Nephron progenitor cell (in vitro differentiated cells): ENCODE data around the gene BPIFB4.

ENCODE experiments used
- DNase-seq: peaks from one replicate; pipeline ENCODE4 v3.0.0; 2021
- H3K27ac Mint-ChIP-seq: 2 replicates; pipeline ENCODE4 v1.8.0; 2021; ENCODE audit warnings: mild to moderate bottlenecking, moderate library complexity, mixed read lengths
- H3K27me3 Mint-ChIP-seq: 2 replicates; pipeline ENCODE4 v1.8.0; 2021; ENCODE audit warnings: mild to moderate bottlenecking, low read depth, mixed read lengths; ENCODE audit not compliant: poor library complexity
- H3K36me3 Mint-ChIP-seq: 2 replicates; pipeline ENCODE4 v1.8.0; 2021; ENCODE audit warnings: low read depth, mixed read lengths
- H3K4me1 Mint-ChIP-seq: 2 replicates; pipeline ENCODE4 v1.8.0; 2021; ENCODE audit warnings: mixed read lengths
- H3K4me3 Mint-ChIP-seq: 2 replicates; pipeline ENCODE4 v1.8.0; 2021; ENCODE audit warnings: mild to moderate bottlenecking, moderate library complexity, mixed read lengths
- H3K9me3 Mint-ChIP-seq: 2 replicates; pipeline ENCODE4 v1.8.0; 2021; ENCODE audit warnings: mild to moderate bottlenecking, moderate library complexity, mixed read lengths
- TF ChIP-seq, protein P1 (sequence below): fragments of 200-600 bp; sonication (generic); IDR thresholded peaks from 2 replicates; pipeline ENCODE4 v1.5.0; 2021; ENCODE audit warnings: antibody characterized with exemption

BPIFB4 gene

DNA sequence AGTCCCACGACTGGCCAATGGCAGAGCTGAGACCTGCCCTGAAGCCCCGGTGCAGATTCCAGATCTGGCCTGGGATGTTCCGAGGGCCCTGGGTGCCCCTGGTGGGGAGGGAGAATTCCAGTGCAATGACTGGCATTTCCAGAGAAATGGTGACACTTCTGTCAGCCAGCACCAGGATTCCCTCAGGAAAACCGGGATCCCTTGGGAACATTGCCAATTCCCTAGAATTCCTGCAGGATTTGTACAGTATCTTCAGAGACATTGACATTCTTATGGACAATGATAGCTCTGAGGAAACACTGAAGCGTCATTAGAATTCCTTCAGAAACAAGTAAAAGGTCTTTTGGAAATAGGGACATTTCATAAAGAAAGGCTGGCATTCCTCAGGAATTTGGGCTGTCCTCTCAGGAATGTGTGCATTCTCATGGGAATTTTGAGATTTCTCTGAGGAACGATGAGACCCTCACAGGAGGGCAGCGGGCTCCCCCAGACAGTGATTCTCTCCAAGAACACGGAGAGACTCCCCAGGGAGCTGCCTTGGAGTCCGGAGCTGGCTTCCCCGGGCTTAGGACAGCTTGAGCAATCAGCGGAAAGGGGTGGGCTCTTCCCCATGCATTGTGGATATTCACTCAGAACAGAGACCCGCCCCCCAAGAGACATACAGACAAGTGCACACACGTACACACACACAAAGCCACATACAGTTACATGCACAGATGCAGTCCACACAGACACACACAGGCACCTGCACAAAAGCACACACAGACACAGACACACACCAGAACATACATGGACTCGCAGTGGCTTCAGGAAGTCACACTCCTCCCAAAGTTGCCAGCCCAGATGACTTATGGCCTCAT, 53.3 kb downstream of the BPIFB4 start:
- Mint-ChIP-seq H3K9me3 (peaks cover 4% of the 10 kb centered on the region), H3K36me3 (no peaks in the 10 kb centered on the region), H3K27me3 (peaks cover 20% of the 10 kb centered on the region), H3K4me1 (peaks cover 6% of the 10 kb centered on the region), H3K27ac (no peak overlapping the region), H3K4me3 (no peak overlapping the region)
- DNase-seq, result peak; percentile 20
- TF ChIP-seq, protein P1, sequence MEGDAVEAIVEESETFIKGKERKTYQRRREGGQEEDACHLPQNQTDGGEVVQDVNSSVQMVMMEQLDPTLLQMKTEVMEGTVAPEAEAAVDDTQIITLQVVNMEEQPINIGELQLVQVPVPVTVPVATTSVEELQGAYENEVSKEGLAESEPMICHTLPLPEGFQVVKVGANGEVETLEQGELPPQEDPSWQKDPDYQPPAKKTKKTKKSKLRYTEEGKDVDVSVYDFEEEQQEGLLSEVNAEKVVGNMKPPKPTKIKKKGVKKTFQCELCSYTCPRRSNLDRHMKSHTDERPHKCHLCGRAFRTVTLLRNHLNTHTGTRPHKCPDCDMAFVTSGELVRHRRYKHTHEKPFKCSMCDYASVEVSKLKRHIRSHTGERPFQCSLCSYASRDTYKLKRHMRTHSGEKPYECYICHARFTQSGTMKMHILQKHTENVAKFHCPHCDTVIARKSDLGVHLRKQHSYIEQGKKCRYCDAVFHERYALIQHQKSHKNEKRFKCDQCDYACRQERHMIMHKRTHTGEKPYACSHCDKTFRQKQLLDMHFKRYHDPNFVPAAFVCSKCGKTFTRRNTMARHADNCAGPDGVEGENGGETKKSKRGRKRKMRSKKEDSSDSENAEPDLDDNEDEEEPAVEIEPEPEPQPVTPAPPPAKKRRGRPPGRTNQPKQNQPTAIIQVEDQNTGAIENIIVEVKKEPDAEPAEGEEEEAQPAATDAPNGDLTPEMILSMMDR, result no peak

DNA sequence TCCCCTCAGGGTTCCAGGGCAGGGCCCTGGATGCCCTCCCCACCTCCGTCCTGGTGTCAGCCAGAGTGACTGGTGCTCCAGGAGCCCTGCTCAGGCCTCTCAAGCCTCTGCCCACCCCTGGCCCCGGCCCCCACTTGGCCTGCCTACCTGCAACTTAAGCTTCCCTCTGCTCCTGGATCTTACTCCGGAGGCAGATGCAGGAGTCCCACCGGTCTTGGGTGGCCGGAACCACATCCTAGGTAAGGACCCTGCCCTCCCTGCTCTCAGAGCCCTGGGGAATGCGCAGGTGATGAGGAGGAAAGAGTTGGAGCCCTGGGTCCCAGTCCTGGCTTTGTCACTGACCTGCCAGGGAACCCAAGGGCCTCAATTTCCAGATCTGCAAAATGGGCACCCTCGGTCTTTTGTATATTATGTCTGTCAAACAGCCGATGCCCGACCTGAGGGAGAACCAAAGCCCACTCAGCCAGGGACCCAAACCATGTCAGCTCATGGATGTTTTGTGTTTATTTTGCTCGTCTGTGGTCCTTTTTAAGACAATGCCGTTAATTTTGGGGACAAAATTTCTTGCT, 54.0 kb downstream of the BPIFB4 start:
- H3K9me3 Mint-ChIP-seq, result peaks cover 4% of the 10 kb centered on the region
- no peak overlapping the region for H3K4me3 Mint-ChIP-seq
- H3K27me3 Mint-ChIP-seq, result peaks cover 20% of the 10 kb centered on the region

DNA sequence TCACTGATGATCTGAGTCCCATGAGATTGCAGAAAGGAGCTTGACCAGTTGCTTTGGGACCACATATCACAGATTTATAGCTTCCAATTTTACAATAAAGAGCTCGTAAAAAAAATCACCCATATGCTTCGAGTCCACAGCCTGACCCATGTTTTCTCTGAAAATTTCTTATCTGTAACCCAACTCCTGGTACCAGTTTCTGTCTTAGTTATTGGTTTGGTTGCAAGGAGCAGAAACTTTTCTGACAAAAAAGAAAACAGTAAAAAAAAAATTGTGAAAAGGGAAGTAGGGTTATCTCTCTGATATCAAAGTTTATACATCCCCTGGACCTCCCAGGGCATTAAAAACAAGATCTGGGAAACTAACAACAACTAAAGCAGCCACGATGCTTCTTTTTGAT, 57.8 kb downstream of the BPIFB4 start:
- no peak overlapping the region for H3K27ac Mint-ChIP-seq
- H3K36me3 Mint-ChIP-seq, result no peaks in the 10 kb centered on the region
- peaks cover 4% of the 10 kb centered on the region for H3K9me3 Mint-ChIP-seq
- H3K27me3 Mint-ChIP-seq, result peaks cover 17% of the 10 kb centered on the region
- DNase-seq, result no peak
- no peak overlapping the region for H3K4me3 Mint-ChIP-seq
- H3K4me1 Mint-ChIP-seq, result peaks cover 6% of the 10 kb centered on the region
- TF ChIP-seq, protein P1, result no peak

More for the DNA sequence above, 54.0 kb downstream of the BPIFB4 start:
- TF ChIP-seq, protein P1, result no peak
- H3K36me3 Mint-ChIP-seq, result no peaks in the 10 kb centered on the region
- no peak overlapping the region for H3K27ac Mint-ChIP-seq
- peaks cover 6% of the 10 kb centered on the region for H3K4me1 Mint-ChIP-seq
- no peak for DNase-seq

DNA sequence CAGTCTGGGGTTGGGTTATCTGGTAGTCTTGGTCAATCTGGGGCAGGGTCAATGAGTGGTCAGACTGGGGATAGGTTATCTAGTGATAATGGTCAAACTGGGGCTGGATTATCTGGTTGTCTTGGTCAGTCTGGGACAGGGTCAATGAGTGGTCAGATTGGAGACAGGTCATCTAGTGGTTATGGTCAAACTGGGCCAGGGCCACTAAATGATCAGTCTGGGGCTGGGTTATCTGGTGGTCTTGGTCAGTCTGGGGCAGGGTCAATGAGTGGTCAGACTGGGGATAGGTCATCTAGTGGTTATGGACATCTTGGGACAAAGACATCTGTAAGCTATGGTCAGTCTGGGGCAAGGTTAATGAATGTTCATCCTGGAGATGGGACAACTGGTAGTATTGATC, 60.0 kb downstream of the BPIFB4 start:
- no peaks in the 10 kb centered on the region for H3K36me3 Mint-ChIP-seq
- H3K9me3 Mint-ChIP-seq, result peaks cover 17% of the 10 kb centered on the region
- no peaks in the 10 kb centered on the region for H3K4me1 Mint-ChIP-seq
- TF ChIP-seq, protein P1, result no peak
- DNase-seq, result no peak
- peaks cover 28% of the 10 kb centered on the region for H3K27me3 Mint-ChIP-seq
- no peak overlapping the region for H3K27ac Mint-ChIP-seq
- H3K4me3 Mint-ChIP-seq, result no peak overlapping the region

DNA sequence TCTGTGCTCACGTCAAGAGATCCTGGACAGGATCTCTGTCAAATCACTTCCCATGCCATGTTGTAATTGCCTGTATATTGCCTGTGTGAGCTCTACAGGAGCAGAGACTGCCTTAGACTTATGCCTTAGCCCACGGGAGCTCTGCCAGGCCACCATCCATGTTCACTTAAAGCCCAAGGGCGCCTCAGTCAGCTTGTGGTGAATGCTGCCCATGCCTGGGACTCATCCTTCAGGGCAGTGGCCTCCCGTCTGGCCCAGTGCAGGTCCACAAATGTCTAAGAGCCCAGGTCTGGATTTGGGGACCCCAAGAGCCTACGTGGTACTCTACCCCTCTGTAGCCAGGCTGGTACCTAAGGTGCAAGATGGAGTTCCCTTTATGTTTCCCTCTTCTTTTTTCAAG, 66.1 kb downstream of the BPIFB4 start:
- peaks cover 13% of the 10 kb centered on the region for H3K9me3 Mint-ChIP-seq
- H3K4me3 Mint-ChIP-seq, result no peak overlapping the region
- TF ChIP-seq, protein P1, result no peak
- no peak for DNase-seq
- H3K36me3 Mint-ChIP-seq, result no peaks in the 10 kb centered on the region
- no peak overlapping the region for H3K27ac Mint-ChIP-seq
- H3K27me3 Mint-ChIP-seq, result peaks cover 63% of the 10 kb centered on the region
- no peaks in the 10 kb centered on the region for H3K4me1 Mint-ChIP-seq

DNA sequence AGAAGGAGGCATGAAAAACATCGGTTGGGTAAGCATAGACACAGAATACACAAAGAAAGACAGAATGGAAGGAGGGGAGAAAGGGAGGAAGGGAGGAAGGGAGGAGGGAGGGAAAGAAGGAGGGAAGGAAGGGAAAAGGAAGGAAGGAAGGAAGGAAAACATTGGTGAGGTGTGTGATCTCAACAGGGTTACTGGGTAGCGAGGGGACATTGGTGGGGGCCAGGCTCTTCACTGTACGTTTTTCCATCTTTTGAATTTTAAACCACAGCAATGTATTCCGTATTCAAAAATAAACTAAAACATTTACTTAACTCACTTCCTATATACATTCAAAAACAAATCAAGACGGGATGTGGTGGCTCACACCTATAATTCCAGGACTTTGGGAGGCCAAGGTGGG, 67.9 kb downstream of the BPIFB4 start:
- peaks cover 13% of the 10 kb centered on the region for H3K9me3 Mint-ChIP-seq
- no peaks in the 10 kb centered on the region for H3K36me3 Mint-ChIP-seq
- H3K27me3 Mint-ChIP-seq, result peaks cover 66% of the 10 kb centered on the region
- no peak overlapping the region for H3K27ac Mint-ChIP-seq
- DNase-seq, result no peak
- no peaks in the 10 kb centered on the region for H3K4me1 Mint-ChIP-seq
- TF ChIP-seq, protein P1, result no peak
- no peak overlapping the region for H3K4me3 Mint-ChIP-seq
